Adrenal gland (tissue), 12 donors: ENCODE data around the gene LAMP1. TPM values are rescaled to one million over a fixed set of nuclear protein-coding genes. Genes with fewer than 3 reads are reported as not detected.

Experiments used
- DNase-seq, 7 donors: peaks; one replicate each; pipeline ENCODE4 v3.0.0-alpha.2; 2019 to 2020
- H3K27ac ChIP-seq, 5 donors: fragments of 200-600 bp; sonication (generic) in 4 of 5; 1 replicate in 3 of 5; 2 replicates in 2 of 5; pipeline versions ENCODE4 v1.5.1 to v1.8.0; 2016 to 2020; ENCODE audit warnings: mild to moderate bottlenecking in 1 of 5
- H3K27me3 ChIP-seq: fragments of 200-600 bp; 2 replicates; pipeline ENCODE4 v1.8.0; 2021
- H3K36me3 ChIP-seq, 2 donors: fragments of 200-600 bp; replicated peaks in 1 of 2; 1 replicate in 1 of 2; 2 replicates in 1 of 2; pipeline versions ENCODE4 v1.5.1 to v1.8.0; 2018 to 2022
- H3K4me1 ChIP-seq, 2 donors: fragments of 200-600 bp; replicated peaks in 1 of 2; 1 replicate in 1 of 2; 2 replicates in 1 of 2; pipeline versions ENCODE4 v1.5.1 to v1.8.0; 2018 to 2021
- H3K4me3 ChIP-seq, 4 donors: fragments of 200-600 bp; sonication (generic) in 3 of 4; one replicate each; pipeline ENCODE4 v1.5.1; 2016 to 2018
- H3K9me3 ChIP-seq, 3 donors: fragments of 200-600 bp; sonication (generic) in 1 of 3; replicated peaks in 1 of 3; 1 replicate in 2 of 3; 2 replicates in 1 of 3; pipeline versions ENCODE4 v1.5.1 to v1.8.0; 2016 to 2021
- CTCF ChIP-seq, 6 experiments: fragments of 450-650 bp in 4 of 6; fragments of 200-600 bp in 2 of 6; sonication (generic) in 1 of 6; IDR thresholded peaks; 1 replicate in 5 of 6; 2 replicates in 1 of 6; pipeline versions ENCODE4 v1.5.1 to v1.8.0; 2016 to 2021; ENCODE audit warnings: antibody characterized with exemption in 6 of 6, mild to moderate bottlenecking in 2 of 6, moderate library complexity in 1 of 6
- POLR2A ChIP-seq, 2 donors: fragments of 450-650 bp; IDR thresholded peaks; one replicate each; pipeline ENCODE4 v1.6.1; 2017; ENCODE audit warnings: antibody characterized with exemption in 2 of 2, mild to moderate bottlenecking in 2 of 2, moderate library complexity in 1 of 2
- WGBS, 4 donors: extraction: QIAGEN DNeasy Blood & Tissue Kit in 2 of 4; methylation state at CpG; one replicate each; pipeline versions ENCODE4 v1.1.5 to v1.1.7; 2013 to 2017; 5-methylcytosine and 5-hydroxymethylcytosine counted together
- intact Hi-C, 2 donors: fragments of 100-400 bp; cut with DNase I; formaldehyde crosslinking; loops; one replicate each; pipeline versions ENCODE4 v1.14.1 to v1.15.0; 2022 to 2023
- polyA plus RNA-seq, 3 donors: library from polyadenylated mRNA; stranded (reverse); fragments of 200-250 nt in 2 of 3; fragments of 350-450 nt in 1 of 3; fragmentation: Illumina TruSeq in 1 of 3; extraction: RNeasy Lipid Tissue Mini Kit (QIAGEN cat#74804) in 1 of 3; gene quantifications; one replicate each; pipeline ENCODE4 v1.2.3, GENCODE V29; 2013 to 2014
- total RNA-seq, 9 donors: library from RNA; depleted of rRNA in 4 of 9; stranded (reverse); fragments of >200 nt in 4 of 9; fragments of 120-200 nt in 1 of 9; fragmentation: NEBNext Ultra II Directional in 1 of 9; extraction: Animal tissue kit (Norgen Biotek cat#: 25700) in 1 of 9; gene quantifications; one replicate each; pipeline versions ENCODE4 v1.1.0 to v1.2.4, GENCODE V29; 2013 to 2023
- donor health status: healthy with polysubstance abuse.
- donor health status: Bipolar disorder and iron deficiency.
- donor health status: DM: yes; HTN: yes; CAD: no.
- donor health status: DM: no; HTN: no; CAD: no.
- donor health status: DM: no; HTN: no; CAD: no.
- donor health status: DM: yes; HTN: yes; CAD: no.

Gene LAMP1
- total and polyA plus RNA-seq, 12 donors, result 40.6 to 267 (median 172) TPM

- intact Hi-C loops, result no loop called here
- H3K4me3 ChIP-seq, result no peak overlapping the region
- WGBS, 4 donors, result 47 to 61% (median 51%) methylated on average over 5 of the region's 5 CpGs
- TF ChIP-seq POLR2A (IDR thresholded peaks at IDR 0.05), result no peak
- no peak for TF ChIP-seq CTCF (IDR thresholded peaks at IDR 0.05)
- no peaks in the 10 kb centered on the region for H3K9me3 ChIP-seq
- DNase-seq, result no peak
- no peak overlapping the region for H3K27ac ChIP-seq
- H3K27me3 ChIP-seq, result peaks cover 13% of the 10 kb centered on the region
- H3K4me1 ChIP-seq, result peaks cover 0 to 4% of the 10 kb centered on the region in 2 donors
- no peaks in the 10 kb centered on the region for H3K36me3 ChIP-seq
Measured at GRCh38 chr13:113288880-113289279, 8.2 kb upstream of the LAMP1 start.

DNA sequence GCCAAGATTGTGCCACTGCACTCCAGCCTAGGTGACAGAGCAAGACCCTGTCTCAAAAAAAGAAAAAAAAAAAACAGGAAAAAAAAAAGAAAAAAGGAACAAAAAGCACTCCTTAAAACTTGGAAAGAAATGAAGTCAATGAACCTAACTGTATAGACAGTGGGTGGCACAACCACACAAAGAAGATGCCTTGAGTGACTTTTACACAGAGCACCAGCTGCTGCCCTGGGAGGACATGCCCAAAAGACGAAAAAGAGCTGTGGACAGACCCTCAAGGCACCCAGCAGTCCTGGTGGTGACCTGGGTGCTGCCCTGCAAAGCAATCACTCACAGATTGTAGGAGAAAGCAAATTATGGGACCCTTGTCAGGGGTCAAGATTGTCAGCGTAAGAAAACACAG, 5.9 kb upstream of the LAMP1 start:
- WGBS, 4 donors, result 55 to 75% (median 62%) methylated on average over 2 of the region's 2 CpGs
- Histone ChIP-seq H3K36me3 (no peaks in the 10 kb centered on the region), H3K9me3 (no peaks in the 10 kb centered on the region), H3K27me3 (peaks cover 13% of the 10 kb centered on the region), H3K4me3 (no peak overlapping the region), H3K27ac (no peak overlapping the region), H3K4me1 (peaks cover 1 to 5% of the 10 kb centered on the region in 2 donors)
- intact Hi-C loops, result no loop called here
- no peak for TF ChIP-seq CTCF (IDR thresholded peaks at IDR 0.05)
- TF ChIP-seq POLR2A (IDR thresholded peaks at IDR 0.05), result no peak
- no peak for DNase-seq

DNA sequence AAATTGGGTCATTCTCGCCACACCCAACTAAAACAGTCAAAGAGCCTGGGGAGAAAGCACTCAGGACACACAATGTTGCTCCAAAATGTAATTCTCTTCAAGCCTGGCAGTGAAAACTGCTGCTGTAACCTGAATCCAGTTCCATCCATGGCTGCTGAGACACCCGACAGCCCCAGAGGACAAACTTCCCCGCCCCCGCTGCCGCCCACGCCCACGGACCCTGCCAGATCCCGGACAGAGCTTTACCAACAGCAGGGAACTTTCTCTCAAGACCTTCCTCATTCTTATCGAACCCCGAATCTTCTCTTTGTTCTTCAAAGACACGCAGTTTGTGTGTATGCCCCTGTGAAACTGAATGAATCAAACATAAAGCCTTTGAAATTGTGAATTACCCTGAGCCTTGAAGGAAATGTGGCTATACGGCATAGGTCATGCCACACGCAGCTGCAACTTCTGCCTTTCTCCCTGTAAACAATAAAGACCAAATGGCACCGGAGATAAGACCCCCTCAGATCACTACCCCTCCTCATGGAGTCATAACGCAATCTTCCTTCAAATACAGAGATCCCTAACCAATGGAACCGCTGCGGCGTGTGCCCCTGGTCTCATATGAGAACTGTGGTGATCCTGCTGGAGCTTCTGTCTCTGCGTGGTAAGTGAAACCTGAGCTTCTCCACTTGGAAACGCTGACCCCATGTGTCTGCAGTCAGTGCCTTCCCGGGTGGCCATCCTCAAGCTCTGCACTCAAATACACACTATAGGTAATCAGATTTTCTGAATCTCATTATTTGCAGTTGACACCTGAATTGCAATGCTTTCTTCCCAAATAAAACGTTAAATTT, 4.8 kb upstream of the LAMP1 start:
- no peaks in the 10 kb centered on the region for H3K9me3 ChIP-seq
- WGBS, 4 donors, result 3 to 10% (median 6%) methylated on average over 19 to 22 of the region's 22 CpGs
- peak in 4 of 7 donors; percentile 27 to 49 (median 36) for DNase-seq
- H3K4me3 ChIP-seq, result peak overlapping the region in 1 of 4 donors; percentile 56
- peaks cover 4 to 9% of the 10 kb centered on the region in 2 donors for H3K4me1 ChIP-seq
- peaks cover 13% of the 10 kb centered on the region for H3K27me3 ChIP-seq
- intact Hi-C loops, result no loop called here
- H3K36me3 ChIP-seq, result no peaks in the 10 kb centered on the region
- H3K27ac ChIP-seq, result peak overlapping the region in 1 of 5 donors; percentile 51
- TF ChIP-seq CTCF (IDR thresholded peaks at IDR 0.05), result no peak
- peak in 1 of 2 donors; percentile 32 for TF ChIP-seq POLR2A (IDR thresholded peaks at IDR 0.05)

DNA sequence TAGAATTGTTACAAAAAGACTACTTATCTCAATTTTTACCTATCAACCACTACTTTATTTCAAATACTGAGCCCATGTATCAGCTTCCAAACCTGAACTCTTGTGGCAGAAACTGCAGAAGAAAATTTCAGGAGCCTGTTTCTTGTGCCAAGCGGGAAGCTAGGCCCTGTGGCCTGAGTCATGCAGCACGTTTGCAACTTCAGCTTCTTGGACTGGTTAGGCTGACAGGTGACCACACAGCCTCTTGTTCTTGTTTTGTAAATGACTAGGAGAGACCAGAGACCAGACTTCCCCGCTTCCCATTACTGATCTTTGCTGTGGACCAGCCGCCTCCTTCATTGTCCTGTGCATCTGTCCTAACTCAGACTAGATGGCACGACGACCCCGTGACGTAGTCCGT, 3.4 kb upstream of the LAMP1 start:
- Histone ChIP-seq H3K4me1 (peaks cover 15% of the 10 kb centered on the region in 2 donors), H3K27ac (no peak overlapping the region), H3K27me3 (peaks cover 12% of the 10 kb centered on the region), H3K4me3 (no peak overlapping the region), H3K36me3 (no peaks in the 10 kb centered on the region), H3K9me3 (no peaks in the 10 kb centered on the region)
- WGBS, 4 donors, result 75 to 85% (median 78%) methylated on average over 9 of the region's 9 CpGs
- intact Hi-C loops, result no loop called here
- TF ChIP-seq POLR2A (IDR thresholded peaks at IDR 0.05) (no peak), CTCF (IDR thresholded peaks at IDR 0.05) (no peak)
- DNase-seq, result no peak
